Measurements from ENCODE around the gene THEM4. TPM values are rescaled to one million over a fixed set of nuclear protein-coding genes. Genes with fewer than 3 reads are reported as not detected.

The THEM4 gene
- total and polyA plus RNA-seq, 12 donors, result 13.9 to 32.5 (median 16.2) TPM

- peaks cover 0 to 46% (median 22%) of the 10 kb centered on the region in 9 donors for H3K4me1 ChIP-seq
- TF ChIP-seq, protein P1, sequence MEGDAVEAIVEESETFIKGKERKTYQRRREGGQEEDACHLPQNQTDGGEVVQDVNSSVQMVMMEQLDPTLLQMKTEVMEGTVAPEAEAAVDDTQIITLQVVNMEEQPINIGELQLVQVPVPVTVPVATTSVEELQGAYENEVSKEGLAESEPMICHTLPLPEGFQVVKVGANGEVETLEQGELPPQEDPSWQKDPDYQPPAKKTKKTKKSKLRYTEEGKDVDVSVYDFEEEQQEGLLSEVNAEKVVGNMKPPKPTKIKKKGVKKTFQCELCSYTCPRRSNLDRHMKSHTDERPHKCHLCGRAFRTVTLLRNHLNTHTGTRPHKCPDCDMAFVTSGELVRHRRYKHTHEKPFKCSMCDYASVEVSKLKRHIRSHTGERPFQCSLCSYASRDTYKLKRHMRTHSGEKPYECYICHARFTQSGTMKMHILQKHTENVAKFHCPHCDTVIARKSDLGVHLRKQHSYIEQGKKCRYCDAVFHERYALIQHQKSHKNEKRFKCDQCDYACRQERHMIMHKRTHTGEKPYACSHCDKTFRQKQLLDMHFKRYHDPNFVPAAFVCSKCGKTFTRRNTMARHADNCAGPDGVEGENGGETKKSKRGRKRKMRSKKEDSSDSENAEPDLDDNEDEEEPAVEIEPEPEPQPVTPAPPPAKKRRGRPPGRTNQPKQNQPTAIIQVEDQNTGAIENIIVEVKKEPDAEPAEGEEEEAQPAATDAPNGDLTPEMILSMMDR (IDR thresholded peaks at IDR 0.05), result no peak
- no peak for ATAC-seq
- H3K4me3 ChIP-seq, result no peak overlapping the region
- no peaks in the 10 kb centered on the region for H3K9me3 ChIP-seq
- H3K27me3 ChIP-seq, result no peaks in the 10 kb centered on the region
- H3K36me3 ChIP-seq, result no peaks in the 10 kb centered on the region
- WGBS, 2 donors, result 70 to 76% methylated on average over 1 of the region's 1 CpG
- DNase-seq, result no peak
- H3K27ac ChIP-seq, result no peak overlapping the region
- intact Hi-C loops (cut with DNase I), result no loop called here
Observed at GRCh38 chr1:151939779-151940178, 30.5 kb upstream of the THEM4 start.

GRCh38 chr1:151939141-151939540, 29.8 kb upstream of the THEM4 start:
- WGBS, 2 donors, result 93 to 96% methylated on average over 3 of the region's 3 CpGs
- intact Hi-C loops (cut with DNase I), result no loop called here
- Histone ChIP-seq H3K27me3 (no peaks in the 10 kb centered on the region), H3K4me1 (peaks cover 0 to 42% (median 16%) of the 10 kb centered on the region in 9 donors), H3K27ac (no peak overlapping the region), H3K4me3 (no peak overlapping the region), H3K36me3 (no peaks in the 10 kb centered on the region), H3K9me3 (no peaks in the 10 kb centered on the region)
- DNase-seq (no peak), ATAC-seq (no peak)
- TF ChIP-seq, protein P1 (IDR thresholded peaks at IDR 0.05), result no peak

DNA sequence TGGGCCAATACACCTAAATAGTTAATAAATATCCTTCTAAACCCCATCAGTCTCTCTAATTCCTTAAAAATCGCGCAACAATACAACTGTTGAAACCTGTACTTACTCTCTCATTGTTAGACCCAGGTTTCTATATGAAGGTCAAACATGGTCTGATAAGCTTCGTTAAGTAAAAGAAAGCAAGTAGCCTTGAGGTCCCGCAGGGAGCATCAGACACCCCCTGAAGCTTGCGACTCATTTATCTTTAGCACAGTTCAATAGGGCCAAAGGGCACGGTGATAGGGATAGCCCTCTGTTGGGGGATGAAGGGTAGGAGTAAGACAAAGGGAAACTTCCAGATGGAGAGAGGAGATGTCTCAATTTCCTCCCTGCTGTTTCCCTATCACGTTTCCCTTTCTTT, 27.3 kb upstream of the THEM4 start:
- Histone ChIP-seq H3K4me3 (no peak overlapping the region), H3K4me1 (peaks cover 0 to 25% (median 4%) of the 10 kb centered on the region in 9 donors), H3K36me3 (no peaks in the 10 kb centered on the region), H3K27ac (no peak overlapping the region), H3K27me3 (no peaks in the 10 kb centered on the region), H3K9me3 (no peaks in the 10 kb centered on the region)
- WGBS, 2 donors, result 58 to 59% methylated on average over 7 of the region's 7 CpGs
- TF ChIP-seq, protein P1 (IDR thresholded peaks at IDR 0.05), result no peak
- intact Hi-C loops (cut with DNase I), result loop anchor here in 1 of 10 donors (2.0 kb wide), 1 partner anchor 60 kb away; no protein-coding TSS in a partner anchor
- ATAC-seq (no peak), DNase-seq (no peak)

DNA sequence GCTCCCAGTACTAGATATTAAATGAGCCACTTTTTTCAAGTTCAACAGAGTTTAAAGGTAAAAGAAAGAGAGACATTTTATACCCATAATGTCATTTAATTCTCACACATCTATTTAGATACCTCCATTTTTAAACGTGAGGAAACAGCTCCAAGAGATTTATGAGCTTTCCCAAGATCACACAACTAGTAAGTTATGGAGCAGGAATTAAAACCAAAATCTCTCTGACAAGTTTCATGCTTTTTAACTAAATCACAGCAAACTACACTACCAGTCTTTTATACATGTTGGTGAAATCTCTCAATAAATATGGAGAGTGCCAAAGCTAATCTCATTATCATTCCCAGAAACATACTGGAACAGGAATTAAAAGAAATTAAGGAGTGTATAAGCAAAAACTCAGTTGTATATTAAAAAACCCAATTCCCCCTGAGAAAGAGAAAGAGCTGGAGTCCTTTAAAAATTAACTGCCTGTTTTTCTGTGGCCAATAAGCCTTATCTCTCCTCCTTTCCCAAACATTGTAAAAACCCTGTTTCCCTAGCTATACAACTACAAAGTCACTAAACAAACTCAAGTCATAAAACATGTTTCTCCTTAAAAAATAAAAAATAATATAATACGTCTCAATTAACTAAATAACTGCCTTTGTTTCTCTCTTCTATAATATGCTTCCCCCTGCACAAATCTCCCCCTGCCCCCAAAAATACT, 26.7 kb upstream of the THEM4 start:
- no peak for DNase-seq
- no peak overlapping the region for H3K27ac ChIP-seq
- no peak for ATAC-seq
- 65 to 75% methylated on average over 2 of the region's 2 CpGs for WGBS, 2 donors
- no peaks in the 10 kb centered on the region for H3K9me3 ChIP-seq
- no peak overlapping the region for H3K4me3 ChIP-seq
- H3K4me1 ChIP-seq, result peaks cover 0 to 22% (median 3%) of the 10 kb centered on the region in 9 donors
- TF ChIP-seq, protein P1 (IDR thresholded peaks at IDR 0.05), result no peak
- H3K27me3 ChIP-seq, result no peaks in the 10 kb centered on the region
- intact Hi-C loops (cut with DNase I), result loop anchor here in 5 of 10 donors (2.0 kb wide), 3 partner anchors 29 to 63 kb away; no protein-coding TSS in a partner anchor
- H3K36me3 ChIP-seq, result no peaks in the 10 kb centered on the region

Measured in heart right ventricle (tissue), 16 donors.